Measurements from ENCODE around the gene IQGAP2.

The IQGAP2 gene

DNA sequence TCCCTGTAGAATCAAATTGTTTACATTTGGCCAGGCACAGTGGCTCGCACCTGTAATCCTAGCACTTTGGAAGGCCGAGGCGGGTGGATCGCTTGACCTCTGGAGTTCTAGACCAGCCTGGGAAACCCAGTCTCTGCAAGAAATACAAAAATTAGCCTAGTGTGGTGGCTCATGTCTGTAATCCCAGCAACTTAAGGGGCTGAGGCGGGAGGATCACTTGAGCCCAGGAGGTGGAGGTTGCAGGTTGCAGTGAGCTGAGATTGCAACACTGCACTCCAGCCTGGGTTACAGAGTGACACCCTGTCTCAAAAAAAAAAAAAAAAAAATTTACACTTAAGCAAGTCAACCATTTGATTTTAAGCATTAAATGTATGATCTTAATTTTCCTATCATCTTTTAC lies 17.5 kb upstream of the IQGAP2 start:
- TF ChIP-seq TEAD4 (IDR thresholded peaks at IDR 0.05) (no peak), ZBTB7A (IDR thresholded peaks at IDR 0.05; ENCODE audit: low read depth) (no peak), TCF12 (IDR thresholded peaks at IDR 0.05; ENCODE audit: low read depth) (no peak), CREB1 (IDR thresholded peaks at IDR 0.05; ENCODE audit: low read depth) (no peak), RAD21 (IDR thresholded peaks at IDR 0.05; ENCODE audit: low read depth) (no peak), YY1 (IDR thresholded peaks at IDR 0.05; ENCODE audit: low read depth) (no peak), EGR1 (IDR thresholded peaks at IDR 0.05) (no peak), EP300 (IDR thresholded peaks at IDR 0.05; ENCODE audit: borderline replicate concordance) (no peak), TAF1 (IDR thresholded peaks at IDR 0.05; ENCODE audit: low read depth) (no peak), NFIC (IDR thresholded peaks at IDR 0.05) (no peak), FOXM1 (IDR thresholded peaks at IDR 0.05; ENCODE audit: borderline replicate concordance, low read depth) (no peak), CEBPB (IDR thresholded peaks at IDR 0.05) (no peak)
- TF ChIP-seq, protein P1, sequence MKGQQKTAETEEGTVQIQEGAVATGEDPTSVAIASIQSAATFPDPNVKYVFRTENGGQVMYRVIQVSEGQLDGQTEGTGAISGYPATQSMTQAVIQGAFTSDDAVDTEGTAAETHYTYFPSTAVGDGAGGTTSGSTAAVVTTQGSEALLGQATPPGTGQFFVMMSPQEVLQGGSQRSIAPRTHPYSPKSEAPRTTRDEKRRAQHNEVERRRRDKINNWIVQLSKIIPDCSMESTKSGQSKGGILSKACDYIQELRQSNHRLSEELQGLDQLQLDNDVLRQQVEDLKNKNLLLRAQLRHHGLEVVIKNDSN (IDR thresholded peaks at IDR 0.05): no peak
- TF ChIP-seq, protein P2, sequence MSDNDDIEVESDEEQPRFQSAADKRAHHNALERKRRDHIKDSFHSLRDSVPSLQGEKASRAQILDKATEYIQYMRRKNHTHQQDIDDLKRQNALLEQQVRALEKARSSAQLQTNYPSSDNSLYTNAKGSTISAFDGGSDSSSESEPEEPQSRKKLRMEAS (IDR thresholded peaks at IDR 0.05): no peak
- TF ChIP-seq, protein P3, sequence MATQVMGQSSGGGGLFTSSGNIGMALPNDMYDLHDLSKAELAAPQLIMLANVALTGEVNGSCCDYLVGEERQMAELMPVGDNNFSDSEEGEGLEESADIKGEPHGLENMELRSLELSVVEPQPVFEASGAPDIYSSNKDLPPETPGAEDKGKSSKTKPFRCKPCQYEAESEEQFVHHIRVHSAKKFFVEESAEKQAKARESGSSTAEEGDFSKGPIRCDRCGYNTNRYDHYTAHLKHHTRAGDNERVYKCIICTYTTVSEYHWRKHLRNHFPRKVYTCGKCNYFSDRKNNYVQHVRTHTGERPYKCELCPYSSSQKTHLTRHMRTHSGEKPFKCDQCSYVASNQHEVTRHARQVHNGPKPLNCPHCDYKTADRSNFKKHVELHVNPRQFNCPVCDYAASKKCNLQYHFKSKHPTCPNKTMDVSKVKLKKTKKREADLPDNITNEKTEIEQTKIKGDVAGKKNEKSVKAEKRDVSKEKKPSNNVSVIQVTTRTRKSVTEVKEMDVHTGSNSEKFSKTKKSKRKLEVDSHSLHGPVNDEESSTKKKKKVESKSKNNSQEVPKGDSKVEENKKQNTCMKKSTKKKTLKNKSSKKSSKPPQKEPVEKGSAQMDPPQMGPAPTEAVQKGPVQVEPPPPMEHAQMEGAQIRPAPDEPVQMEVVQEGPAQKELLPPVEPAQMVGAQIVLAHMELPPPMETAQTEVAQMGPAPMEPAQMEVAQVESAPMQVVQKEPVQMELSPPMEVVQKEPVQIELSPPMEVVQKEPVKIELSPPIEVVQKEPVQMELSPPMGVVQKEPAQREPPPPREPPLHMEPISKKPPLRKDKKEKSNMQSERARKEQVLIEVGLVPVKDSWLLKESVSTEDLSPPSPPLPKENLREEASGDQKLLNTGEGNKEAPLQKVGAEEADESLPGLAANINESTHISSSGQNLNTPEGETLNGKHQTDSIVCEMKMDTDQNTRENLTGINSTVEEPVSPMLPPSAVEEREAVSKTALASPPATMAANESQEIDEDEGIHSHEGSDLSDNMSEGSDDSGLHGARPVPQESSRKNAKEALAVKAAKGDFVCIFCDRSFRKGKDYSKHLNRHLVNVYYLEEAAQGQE (IDR thresholded peaks at IDR 0.05; ENCODE audit: low read depth): no peak

DNA sequence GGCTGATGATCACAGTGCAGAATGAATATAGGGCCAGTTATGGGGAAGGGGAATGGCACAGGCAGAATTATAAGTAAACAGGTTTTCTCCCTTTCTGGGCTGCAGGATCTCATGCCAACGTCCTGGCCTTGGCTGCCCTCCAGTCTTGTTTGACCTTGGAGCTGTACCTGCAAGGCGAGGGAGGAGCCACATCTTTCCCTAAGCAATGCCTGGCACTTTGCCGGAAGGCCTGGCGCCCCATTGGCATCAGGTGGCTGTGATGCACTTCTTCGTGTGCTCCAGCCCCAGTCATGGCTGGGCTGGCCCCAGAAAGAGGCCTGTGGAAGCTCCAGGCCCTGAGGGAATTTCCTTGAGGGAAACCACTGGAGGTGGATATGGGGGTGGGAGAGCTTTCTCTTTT lies 16.7 kb upstream of the IQGAP2 start:
- TF ChIP-seq NFIC (IDR thresholded peaks at IDR 0.05) (peak; percentile 61), YY1 (IDR thresholded peaks at IDR 0.05; ENCODE audit: low read depth) (no peak)

DNA sequence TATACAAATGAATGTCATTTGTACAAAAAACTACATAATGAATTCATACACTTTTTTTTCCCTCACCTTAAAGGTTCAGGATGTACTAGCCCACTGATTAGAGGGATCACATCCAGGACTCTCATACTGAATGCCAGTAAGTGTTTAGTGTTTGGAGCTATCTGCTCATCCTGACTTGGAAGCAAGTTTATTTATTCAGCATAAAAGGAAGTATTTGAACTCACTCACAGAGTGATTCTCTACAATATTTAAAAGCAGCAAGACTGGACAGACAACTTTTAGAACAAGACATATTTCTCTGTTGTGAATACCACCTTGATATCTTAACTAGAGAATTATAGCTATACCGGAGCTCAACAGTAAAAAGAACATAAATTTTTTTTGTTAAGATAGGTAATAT lies 14.8 kb upstream of the IQGAP2 start:
- TF ChIP-seq TCF12 (IDR thresholded peaks at IDR 0.05; ENCODE audit: low read depth) (no peak), NFIC (IDR thresholded peaks at IDR 0.05) (no peak), RAD21 (IDR thresholded peaks at IDR 0.05; ENCODE audit: low read depth) (no peak), TAF1 (IDR thresholded peaks at IDR 0.05; ENCODE audit: low read depth) (no peak), EGR1 (IDR thresholded peaks at IDR 0.05) (no peak), FOXM1 (IDR thresholded peaks at IDR 0.05; ENCODE audit: borderline replicate concordance, low read depth) (no peak), TEAD4 (IDR thresholded peaks at IDR 0.05) (no peak), YY1 (IDR thresholded peaks at IDR 0.05; ENCODE audit: low read depth) (no peak), ZBTB7A (IDR thresholded peaks at IDR 0.05; ENCODE audit: low read depth) (no peak), EP300 (IDR thresholded peaks at IDR 0.05; ENCODE audit: borderline replicate concordance) (no peak), CEBPB (IDR thresholded peaks at IDR 0.05) (no peak), CREB1 (IDR thresholded peaks at IDR 0.05; ENCODE audit: low read depth) (no peak)
- TF ChIP-seq, protein P2 (IDR thresholded peaks at IDR 0.05): no peak
- TF ChIP-seq, protein P3 (IDR thresholded peaks at IDR 0.05; ENCODE audit: low read depth): no peak
- TF ChIP-seq, protein P1 (IDR thresholded peaks at IDR 0.05): no peak

DNA sequence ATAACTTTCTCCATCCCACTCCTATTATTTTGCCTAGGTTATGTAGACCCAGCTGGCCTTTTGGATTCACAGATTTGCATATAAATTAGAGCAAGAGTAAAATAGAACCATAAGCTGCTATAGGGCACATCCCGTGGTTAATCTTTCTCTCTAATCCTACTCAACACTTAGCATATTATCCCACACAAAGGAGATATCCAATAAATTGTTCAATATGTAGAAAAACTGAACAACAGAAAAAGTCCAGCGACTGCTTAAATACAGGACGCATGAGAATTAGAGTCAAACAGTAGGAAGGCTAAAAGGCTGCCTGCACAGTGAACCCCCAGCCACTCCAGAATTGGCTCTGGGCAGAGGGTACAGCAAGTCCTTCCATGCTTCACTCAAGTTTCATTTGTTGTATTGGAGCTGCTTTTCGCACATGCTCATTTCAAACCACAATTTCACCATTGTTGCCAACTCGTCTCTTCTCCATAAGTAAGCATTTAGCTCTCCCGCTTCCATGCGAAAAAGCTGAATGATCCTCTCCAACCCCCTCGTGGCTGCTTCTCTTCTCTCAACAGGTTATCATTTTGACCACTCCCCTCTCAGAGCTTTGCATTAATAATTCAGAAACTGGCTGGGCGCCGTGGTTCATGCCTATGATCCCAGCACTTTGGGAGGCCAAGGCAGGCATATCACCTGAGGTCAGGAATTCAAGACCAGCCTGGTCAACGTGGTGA lies 14.1 kb upstream of the IQGAP2 start:
- TF ChIP-seq EGR1 (IDR thresholded peaks at IDR 0.05) (no peak), TEAD4 (IDR thresholded peaks at IDR 0.05) (no peak), RAD21 (IDR thresholded peaks at IDR 0.05; ENCODE audit: low read depth) (no peak), FOXM1 (IDR thresholded peaks at IDR 0.05; ENCODE audit: borderline replicate concordance, low read depth) (no peak)

DNA sequence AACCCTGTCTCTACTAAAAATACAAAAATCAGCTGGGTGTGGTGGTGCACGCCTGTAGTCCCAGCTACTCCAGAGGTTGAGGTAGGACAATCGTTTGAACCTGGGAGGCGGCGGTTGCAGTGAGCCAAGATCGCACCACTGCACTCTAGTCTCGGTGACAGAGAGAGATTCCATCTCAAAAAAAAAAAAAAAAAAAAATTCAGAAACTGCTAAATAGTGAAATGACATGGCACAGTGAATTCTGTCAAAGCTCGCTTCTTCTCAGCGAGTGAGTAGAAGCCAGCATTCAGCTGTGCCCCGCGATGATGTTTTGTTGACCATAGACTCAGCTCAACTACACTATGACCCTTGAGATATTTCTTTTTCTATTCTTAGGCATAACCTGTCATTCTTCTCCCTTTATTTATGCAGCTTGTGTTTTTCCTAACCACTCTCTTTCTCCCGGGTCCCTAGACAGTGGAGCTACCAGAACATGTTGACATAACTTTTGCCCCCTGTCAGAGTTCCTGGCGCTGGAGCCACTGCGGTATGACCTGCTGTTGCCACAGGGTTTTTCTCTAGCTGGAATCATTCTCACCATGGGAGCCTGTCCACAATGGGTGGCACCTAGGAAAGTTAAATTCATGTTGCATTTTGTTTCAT lies 13.5 kb upstream of the IQGAP2 start:
- TF ChIP-seq, protein P2 (IDR thresholded peaks at IDR 0.05): no peak
- TF ChIP-seq TEAD4 (IDR thresholded peaks at IDR 0.05) (no peak), CEBPB (IDR thresholded peaks at IDR 0.05) (no peak), NFIC (IDR thresholded peaks at IDR 0.05) (no peak), EP300 (IDR thresholded peaks at IDR 0.05; ENCODE audit: borderline replicate concordance) (no peak), EGR1 (IDR thresholded peaks at IDR 0.05) (no peak), TCF12 (IDR thresholded peaks at IDR 0.05; ENCODE audit: low read depth) (no peak), TAF1 (IDR thresholded peaks at IDR 0.05; ENCODE audit: low read depth) (no peak), YY1 (IDR thresholded peaks at IDR 0.05; ENCODE audit: low read depth) (no peak), RAD21 (IDR thresholded peaks at IDR 0.05; ENCODE audit: low read depth) (no peak), ZBTB7A (IDR thresholded peaks at IDR 0.05; ENCODE audit: low read depth) (no peak), CREB1 (IDR thresholded peaks at IDR 0.05; ENCODE audit: low read depth) (no peak), FOXM1 (IDR thresholded peaks at IDR 0.05; ENCODE audit: borderline replicate concordance, low read depth) (no peak)
- TF ChIP-seq, protein P3 (IDR thresholded peaks at IDR 0.05; ENCODE audit: low read depth): no peak
- TF ChIP-seq, protein P1 (IDR thresholded peaks at IDR 0.05): no peak
